Posterior cingulate gyrus (tissue), 11 donors: ENCODE measurements around the gene GRM8.
A peak's percentile ranks its signal among the peaks of the same experiment; 100 is the strongest.
"Not testable (repeated sequence)": the region's sequence is repeated elsewhere in the genome, so short reads cannot be mapped to it uniquely, and the experiment has no call there.

Experiments used
- DNase-seq, 10 donors: peaks; one replicate each; pipeline versions ENCODE4 v3.0.0 to v3.0.0-alpha.2; 2020 to 2021; ENCODE audit warnings: mixed read lengths in 3 of 10
- intact Hi-C: fragments of 100-400 bp; cut with DNase I; formaldehyde crosslinking; loops from one replicate; pipeline ENCODE4 v1.15.1; 2023

GRM8 gene

DNA sequence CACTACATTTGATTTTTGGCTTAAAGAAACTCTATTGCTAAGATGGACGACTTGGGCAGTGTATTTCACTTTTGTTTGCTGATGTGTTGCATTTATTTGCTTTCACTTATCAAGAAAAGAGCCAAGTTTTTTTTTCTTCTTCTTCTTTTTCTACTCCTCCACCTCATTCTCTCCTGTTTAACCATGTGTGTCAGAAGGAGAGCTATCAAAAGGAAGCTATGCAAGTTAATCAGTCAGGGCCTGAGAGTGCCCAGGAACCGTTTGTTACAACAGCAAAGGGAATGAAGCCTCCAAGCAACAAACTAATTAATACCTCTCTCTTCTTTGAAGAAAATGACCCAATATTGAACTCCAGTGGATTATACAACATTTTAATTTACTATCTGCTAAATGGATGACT, 299.3 kb downstream of the GRM8 start:
- DNase-seq: no peak
- intact Hi-C loops: no loop called here

DNA sequence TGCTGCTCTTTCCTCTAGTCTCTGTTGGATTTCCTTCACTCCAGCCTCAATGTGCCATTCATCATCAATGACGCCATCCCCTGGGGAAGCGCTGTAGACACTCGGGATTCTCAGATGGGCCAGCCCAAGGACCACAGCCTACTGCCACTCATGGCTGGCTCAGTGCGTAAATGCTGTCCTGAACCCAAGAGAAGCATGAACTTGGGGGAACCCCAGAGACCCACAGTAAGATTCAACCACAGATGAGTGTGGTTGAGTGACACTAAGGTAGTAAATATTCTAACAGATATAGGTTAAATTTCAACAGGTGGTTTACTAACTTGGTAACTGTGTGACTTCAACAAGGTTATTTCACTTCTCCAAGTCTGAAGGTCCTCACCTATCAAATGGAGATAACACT, 304.1 kb downstream of the GRM8 start:
- DNase-seq: no peak
- intact Hi-C loops: no loop called here

DNA sequence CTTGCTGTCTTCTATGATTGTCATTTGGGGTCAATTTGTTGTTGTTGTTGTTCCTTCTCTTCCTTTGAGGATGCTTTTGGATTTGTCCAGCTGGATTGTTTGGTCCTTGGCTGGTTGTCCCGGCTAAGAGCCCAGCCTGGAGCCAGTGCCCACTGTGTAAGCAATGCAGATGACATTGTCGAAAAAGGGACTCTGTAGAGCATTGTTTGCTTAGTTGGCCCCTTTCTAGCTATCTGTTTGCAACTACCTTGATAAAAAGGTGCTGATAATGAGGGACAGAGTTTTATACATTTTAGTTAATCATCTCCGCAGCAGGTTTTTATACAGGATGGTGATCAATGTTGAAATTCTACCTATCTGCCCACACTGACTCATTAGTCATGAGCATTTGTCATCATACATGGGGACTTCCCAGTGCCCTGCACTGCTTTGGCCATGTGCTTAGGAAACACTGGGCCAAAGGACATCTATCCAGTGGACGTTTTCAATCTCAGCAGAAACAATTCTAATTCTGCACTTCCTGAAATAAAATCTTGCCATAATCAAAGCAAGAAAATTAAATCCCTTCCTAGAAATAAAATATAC, 311.9 kb downstream of the GRM8 start:
- DNase-seq: no peak
- intact Hi-C loops: no loop called here

DNA sequence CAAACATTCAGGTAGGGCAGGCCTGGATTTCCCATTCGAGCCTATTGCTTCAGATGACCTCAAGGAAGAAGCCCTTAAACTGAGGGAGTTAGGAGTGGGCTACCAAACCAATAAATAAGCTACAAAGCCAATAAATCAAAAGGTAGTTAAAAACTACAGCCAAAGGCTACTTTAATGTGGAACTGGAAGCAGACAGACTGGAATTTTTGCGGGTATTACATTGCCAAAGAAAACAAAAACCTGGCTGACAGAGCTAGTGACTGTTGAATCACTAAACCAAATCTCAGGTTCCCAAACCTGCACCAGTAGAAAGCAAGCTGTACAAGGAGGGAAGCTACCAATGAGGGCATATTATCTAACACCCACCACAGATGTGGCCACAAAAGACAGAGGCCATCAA, 315.6 kb downstream of the GRM8 start:
- intact Hi-C loops: no loop called here
- DNase-seq: no peak

DNA sequence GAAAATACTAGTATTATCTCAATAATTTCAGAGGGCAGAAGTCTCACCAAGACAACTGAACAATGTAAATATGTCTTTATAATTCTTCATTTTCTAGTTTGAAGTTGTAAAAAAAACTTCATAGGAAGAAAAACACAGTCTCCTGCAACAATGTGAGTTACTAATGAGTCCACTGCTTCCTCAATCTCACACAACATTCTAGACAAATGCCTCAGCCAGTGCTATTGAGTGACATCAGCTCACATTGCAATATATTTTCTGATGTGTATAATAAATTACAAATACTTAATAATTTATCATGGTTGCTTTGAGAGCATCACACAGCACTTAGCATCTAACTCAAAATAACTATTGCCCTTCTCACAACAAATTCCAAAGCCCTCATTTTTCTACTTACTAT, 321.2 kb downstream of the GRM8 start:
- no peak for DNase-seq
- intact Hi-C loops: no loop called here

DNA sequence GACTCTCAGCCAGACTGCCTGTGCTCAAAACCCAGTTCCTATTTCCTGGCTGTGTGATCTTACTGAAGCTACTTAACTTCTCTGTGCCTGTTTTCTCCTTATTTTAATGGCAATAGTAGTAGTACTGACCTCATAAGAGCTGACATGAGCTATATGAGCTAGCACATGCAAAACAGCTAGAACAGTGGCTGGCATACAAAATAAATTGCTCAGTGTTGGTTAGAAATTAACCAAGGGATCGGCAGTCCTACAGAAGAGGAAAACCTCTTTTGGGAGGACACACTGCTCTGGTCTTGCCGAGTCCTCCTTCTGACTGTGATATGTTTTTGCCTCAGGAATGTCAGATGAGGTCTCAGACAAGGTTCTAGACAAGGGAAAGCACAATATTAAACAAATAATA, 322.6 kb downstream of the GRM8 start:
- no peak for DNase-seq
- intact Hi-C loops: no loop called here

DNA sequence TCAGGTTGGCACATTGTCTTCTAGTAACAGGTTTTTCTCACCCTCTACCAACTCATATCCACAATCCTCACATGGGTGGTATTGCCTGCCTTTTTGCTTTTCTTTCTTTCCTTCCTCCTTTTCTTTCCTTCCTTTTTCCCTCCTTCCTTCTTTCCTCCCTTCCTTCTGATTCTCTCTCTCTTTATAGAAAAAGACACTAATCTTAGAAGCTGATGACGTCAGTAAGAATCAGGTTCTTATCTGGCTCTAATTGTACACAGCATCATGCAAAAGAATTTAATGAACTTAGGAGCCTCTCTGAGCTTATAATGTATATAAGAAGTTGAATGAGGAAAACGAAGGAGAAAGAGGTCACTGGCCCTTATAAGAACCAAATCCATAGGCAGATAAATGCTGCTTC, 328.3 kb downstream of the GRM8 start:
- no peak for DNase-seq
- intact Hi-C loops: no loop called here

DNA sequence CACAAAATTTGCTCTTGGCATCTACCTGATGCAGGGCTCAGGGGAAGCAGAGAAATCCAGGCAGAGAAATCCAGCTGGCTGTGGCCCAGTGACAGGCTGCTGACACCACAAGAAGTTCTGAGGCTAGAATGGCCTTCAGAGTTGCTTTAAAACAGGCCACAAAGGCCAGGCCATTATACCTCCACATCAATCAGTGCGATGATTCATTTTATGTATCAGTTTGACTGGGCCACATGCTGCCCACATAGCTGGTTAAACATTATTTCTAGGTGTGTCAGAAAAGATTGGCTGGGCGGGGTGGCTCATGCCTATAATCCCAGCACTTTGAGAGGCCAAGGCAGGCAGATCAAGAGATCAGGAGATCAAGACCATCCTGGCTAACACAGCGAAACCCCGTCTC, 341.1 kb downstream of the GRM8 start:
- DNase-seq, intact Hi-C loops: not testable (repeated sequence)

DNA sequence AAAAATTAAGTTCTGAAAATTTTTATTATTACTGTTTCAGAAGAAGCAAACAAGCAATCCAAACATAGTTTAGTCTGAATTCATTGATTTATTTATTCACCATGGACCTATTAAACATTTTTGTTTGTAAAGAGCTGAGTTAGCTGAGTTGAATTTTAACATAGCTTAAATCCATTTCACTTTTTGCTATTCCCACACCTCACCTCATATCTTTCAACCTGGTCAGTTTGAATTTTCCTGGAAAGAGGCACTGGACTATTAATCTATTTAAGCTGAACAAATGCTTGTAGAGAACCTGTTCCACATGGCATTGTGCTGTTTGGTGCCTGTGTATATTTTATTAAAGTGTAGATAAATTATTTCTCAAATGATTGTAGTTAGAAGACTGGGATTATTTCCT, 344.2 kb downstream of the GRM8 start:
- intact Hi-C loops, DNase-seq: not testable (repeated sequence)

DNA sequence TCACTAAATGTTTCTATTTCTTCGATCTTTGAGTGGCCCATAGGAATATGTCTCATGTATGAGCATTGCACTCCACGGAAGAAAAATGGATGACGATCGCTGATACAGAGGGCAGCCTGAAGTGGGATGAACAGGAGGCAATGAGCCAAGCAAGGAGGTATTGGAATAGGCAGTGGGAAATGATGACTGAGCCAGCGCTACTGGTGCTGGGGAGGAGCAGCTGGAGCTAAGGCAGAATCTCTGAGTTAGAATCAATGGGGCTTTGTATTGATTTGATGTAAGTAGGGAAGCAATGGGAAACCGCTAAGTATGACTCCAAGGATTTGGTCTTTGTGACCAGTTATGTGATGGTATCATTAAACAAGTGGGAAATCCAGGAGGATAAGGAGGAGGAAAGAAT, 345.1 kb downstream of the GRM8 start:
- intact Hi-C loops, DNase-seq: not testable (repeated sequence)

DNA sequence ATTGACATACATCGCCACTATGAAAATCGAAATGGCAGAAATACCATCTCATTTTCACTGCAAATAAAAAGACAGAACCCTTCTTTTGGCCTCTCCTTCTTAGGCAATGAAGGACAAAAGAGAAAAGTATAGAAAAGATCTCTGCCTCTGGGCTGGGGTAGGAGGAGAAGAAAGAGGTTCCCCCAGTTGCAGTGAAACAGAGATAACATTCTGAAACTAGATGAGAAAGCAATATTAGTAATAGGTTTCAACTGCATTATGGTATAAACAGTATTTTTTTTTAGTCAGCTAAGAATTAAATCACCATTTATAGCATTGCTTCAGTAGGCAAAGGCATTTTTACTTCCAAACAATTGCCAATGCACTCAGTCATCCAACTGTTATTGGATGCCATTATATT, 347.5 kb downstream of the GRM8 start:
- DNase-seq, intact Hi-C loops: not testable (repeated sequence)

DNA sequence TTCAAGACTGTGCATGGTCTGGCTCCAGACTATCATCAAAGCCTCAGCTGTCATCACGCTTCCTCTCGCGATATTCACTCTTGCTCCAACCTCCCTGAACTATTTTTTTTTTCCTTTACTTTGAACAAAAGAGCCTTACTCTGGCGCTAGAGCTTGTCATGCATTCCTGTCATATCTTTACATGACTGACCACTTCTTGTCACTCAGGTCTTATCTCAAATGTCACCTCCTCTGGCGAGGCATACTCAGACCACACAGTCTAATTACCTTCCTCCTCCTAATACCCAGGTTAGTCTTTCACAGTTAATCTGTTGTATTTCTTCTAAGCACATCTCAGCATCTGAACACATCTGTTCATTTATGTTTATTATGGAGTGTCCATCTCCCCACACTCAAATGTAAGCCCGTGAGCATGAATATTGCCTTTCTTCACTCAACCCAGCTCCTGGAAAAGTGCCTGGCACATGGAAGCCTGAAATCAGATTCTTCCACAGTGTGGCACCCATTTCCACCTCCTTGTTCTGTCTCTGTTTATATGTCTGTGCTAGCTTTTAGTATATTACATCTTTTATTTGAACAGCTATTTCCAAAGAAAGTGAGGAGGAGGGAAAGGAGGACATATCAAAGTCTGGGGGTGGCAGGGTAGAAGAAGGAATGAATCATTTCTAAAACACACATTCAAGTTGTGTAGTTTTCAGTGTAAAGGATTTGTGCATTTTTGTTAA, 351.5 kb downstream of the GRM8 start:
- intact Hi-C loops: not testable (repeated sequence)
- peak in 1 of 10 donors; percentile 7 for DNase-seq

DNA sequence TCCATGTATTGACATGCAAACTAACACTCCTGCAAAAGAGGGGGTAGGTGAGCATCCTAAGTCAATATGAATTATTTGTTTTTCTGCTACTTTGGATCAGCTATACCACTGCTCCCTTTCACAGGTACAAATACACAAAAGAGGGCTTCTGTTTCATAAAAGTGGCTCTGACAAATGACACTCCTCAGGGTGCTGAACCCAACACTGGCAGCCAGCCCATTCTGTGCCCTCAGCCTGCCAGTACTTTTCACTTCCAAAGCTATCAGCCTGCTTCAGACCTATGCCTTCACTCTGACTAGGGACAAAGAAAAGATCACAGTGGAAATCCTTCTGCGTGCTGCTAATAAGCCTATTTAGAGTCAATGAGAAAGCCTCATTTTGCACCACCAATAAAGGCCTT, 364.8 kb downstream of the GRM8 start:
- peak in 2 of 10 donors; percentile 7 to 27 for DNase-seq
- intact Hi-C loops: not testable (repeated sequence)

DNA sequence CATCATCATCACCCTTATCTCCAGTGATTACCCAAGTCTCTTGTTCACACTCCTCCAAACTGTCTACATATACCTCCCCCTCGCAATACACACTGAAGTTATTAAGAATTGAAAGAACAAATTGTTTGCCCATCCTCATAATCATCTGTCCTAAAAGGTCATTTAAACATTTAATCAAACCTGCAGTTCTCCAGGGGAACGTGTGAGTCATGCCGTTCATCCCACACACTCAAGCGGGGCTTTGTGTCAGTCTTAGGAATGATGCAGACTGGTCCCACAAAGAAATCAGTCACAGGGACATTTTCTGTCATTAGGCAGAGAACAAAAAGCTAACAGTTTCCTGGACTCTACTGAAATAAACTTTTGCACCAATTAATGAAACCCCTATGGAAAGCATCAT, 365.2 kb downstream of the GRM8 start:
- DNase-seq, intact Hi-C loops: not testable (repeated sequence)

DNA sequence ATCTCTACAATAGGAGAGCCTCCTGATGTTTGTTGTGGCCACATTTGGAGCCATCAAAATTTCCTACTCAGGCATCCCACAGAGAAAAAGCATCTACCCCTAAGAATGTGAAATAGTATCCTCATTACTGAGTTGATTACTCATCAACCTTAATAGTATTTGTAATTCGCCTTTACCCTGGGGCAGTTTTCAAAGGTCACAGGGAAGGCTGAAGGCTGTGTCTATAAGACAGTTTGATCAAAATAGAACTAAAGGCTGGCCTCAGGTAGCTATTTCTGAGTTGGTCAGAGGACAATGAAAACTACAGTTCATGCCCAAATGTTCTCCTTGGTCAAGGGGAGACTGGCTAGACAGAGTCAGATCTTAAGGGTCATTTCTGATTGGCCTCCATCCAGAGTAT, 370.0 kb downstream of the GRM8 start:
- DNase-seq, intact Hi-C loops: not testable (repeated sequence)

DNA sequence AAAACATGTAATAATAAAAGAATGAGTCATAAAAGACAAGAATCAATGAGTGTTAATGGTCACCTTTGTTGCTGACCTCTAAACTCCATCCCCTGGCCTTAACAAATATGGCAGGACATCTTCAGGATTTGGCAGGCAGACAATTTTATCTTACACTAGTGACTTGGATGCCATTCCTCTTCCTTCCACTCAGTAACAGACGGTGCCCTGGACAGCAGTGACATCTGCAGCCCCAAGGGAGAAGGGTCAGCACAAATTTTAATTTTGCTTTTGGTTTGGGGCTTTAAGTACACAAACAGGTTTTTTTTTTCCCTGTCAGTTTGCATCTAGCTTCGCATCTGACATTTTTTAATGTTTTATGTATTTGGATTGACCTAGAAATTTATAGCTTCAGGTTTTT, 370.8 kb downstream of the GRM8 start:
- DNase-seq, intact Hi-C loops: not testable (repeated sequence)

DNA sequence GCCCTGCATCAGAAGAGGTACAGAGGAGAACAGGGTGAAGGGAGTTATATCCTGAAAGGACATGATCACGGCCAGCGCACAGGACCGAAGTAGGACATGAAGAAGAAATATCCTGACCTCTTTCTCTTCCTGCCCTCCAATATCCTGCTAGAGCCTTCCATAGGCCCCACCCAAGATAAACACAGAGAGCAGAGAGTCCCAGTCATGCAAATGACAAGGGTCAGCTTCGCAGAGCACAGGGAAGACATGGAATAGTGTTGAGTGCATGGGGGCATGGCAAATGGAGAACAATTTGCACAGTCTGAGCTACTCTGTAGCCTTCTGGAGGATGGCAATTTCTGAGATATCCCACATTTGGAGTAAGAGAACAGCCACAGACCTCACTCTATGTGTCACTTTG, 371.4 kb downstream of the GRM8 start:
- intact Hi-C loops: no loop called here
- no peak for DNase-seq

DNA sequence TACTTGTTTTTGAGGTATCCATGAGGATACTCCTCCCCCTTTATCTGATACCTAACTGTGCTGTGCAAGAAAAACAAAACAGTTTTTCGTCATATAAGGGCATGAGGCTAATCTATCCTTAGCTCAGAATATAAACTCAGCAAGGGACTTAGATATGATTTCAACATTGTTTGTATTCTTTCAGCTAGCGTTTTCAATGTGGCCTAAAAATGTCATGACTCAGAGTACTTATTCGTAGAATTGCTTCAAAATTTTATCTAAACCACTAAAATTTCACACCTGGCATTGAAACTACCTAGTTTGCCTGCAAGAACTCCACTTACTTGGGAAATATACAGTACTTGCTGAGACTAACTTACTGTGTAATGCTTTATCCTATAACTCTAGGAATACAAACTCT, 376.2 kb downstream of the GRM8 start:
- DNase-seq, intact Hi-C loops: not testable (repeated sequence)

DNA sequence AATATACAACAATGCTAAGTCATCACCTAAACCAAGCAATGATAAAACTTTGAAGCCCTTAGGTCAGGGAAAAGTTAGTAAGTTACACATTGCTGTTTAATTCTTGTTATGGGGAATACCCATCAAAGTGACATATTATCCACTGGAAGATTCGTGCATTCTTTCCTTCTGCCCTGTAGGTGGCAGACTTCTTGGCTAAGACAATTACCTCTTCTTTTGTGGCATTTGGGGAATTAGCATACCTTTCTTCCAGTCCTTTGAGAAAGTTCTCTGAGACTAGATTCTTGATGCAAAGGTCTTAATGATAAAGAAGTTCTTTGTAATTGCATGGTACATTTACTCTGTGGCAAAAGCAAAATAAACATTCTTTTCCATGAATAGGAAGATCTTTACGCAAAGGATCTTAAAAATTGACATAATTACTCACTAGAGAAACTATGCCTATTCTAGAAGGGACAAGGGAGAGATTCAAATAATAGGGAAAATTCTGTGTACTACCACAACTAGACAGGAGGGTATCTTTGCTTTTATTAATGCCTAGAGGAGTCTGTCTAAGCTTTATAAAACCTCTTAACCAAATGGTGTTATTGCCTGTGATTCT, 395.9 kb downstream of the GRM8 start:
- no peak for DNase-seq
- intact Hi-C loops: no loop called here

DNA sequence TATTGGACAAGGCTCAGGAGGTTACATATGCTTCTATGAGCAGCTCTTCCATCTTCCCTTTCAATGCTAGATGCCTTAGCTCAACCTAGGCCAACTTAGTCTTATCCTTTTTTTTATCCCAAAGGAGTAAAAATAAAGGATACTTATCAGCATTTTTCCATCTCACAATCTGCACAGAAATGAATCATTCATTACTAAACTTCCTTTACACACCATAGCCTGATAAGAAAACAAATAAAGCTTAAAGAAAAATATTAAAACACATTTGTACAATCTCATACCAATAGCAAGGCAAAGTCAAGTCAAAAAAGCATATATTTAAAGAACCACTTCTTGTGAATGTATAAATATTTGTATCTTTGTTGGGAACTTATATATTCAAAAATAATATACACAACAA, 407.4 kb downstream of the GRM8 start:
- intact Hi-C loops: no loop called here
- no peak for DNase-seq

DNA sequence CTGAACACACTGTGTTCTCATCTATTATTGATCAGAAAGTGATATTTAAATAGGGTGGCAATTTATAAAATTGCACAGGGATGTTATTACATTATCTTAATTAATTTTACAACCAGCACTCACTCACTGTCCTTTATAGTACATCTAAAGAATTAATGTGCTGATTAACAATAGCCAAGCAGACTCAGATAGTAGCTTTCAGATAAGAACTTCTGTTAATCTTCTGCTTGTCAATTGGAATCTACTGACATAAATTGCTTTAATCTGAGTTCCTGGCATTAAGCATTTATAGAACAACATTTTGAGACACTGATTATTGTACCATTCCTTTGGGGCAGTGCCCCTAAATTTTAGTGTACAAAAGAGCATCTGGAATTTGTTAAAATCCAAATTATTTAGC, 408.9 kb downstream of the GRM8 start:
- no peak for DNase-seq
- intact Hi-C loops: no loop called here

DNA sequence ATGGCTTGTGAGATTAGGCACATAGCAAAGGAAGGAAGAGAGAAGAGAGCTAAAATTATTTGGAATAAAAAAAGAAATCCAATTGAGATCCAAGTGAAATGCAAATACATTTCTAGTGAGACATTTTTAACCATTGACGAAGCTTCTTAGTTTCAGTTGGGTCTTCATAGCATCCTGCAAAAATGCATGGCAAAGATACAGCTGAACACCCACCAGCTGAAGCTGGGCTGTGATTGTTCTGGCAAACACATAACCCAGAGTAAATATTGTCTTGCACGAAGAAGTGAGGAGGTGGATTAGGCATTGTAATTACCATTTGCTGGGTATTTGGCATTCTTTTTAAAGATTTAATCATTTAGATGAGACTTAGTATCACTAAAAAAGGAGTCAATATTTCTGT, 409.4 kb downstream of the GRM8 start:
- intact Hi-C loops: no loop called here
- no peak for DNase-seq
